Suprapubic skin (tissue), 4 donors: Measurements from ENCODE around the gene A1CF. TPM values are rescaled to one million over a fixed set of nuclear protein-coding genes. Genes with fewer than 3 reads are reported as not detected.

Experiments used
- DNase-seq, 2 donors: peaks; one replicate each; pipeline ENCODE4 v3.0.0-alpha.2; 2019; ENCODE audit warnings: low spot score in 2 of 2
- H3K27ac ChIP-seq: fragments of 200-600 bp; sonication (generic); one replicate; pipeline ENCODE4 v1.5.1; 2019
- H3K27me3 ChIP-seq: fragments of 200-600 bp; sonication (generic); one replicate; pipeline ENCODE4 v1.5.1; 2019
- H3K36me3 ChIP-seq: fragments of 200-600 bp; sonication (generic); one replicate; pipeline ENCODE4 v1.5.1; 2019
- H3K4me1 ChIP-seq: fragments of 200-600 bp; sonication (generic); one replicate; pipeline ENCODE4 v1.5.1; 2019
- H3K4me3 ChIP-seq: fragments of 200-600 bp; sonication (generic); one replicate; pipeline ENCODE4 v1.5.1; 2019; ENCODE audit warnings: mild to moderate bottlenecking
- H3K9me3 ChIP-seq: fragments of 200-600 bp; sonication (generic); one replicate; pipeline ENCODE4 v1.5.1; 2019
- EP300 ChIP-seq: sonication (generic); formaldehyde crosslinking; IDR thresholded peaks from one replicate; pipeline ENCODE4 v1.6.1; 2017; ENCODE audit warnings: antibody characterized with exemption
- POLR2A ChIP-seq, 2 donors: fragments of 450-650 bp; IDR thresholded peaks; one replicate each; pipeline ENCODE4 v1.6.1; 2017; ENCODE audit warnings: antibody characterized with exemption in 2 of 2, mild to moderate bottlenecking in 2 of 2, moderate library complexity in 2 of 2
- POLR2AphosphoS5 ChIP-seq, 3 donors: sonication (generic); formaldehyde crosslinking; IDR thresholded peaks; one replicate each; pipeline ENCODE4 v1.6.1; 2017; ENCODE audit warnings: antibody characterized with exemption in 3 of 3
- WGBS: methylation state at CpG from one replicate; pipeline ENCODE4 v1.1.5; 2018; 5-methylcytosine and 5-hydroxymethylcytosine counted together
- total RNA-seq, 4 donors: library from RNA; depleted of rRNA; stranded (reverse); fragments of >200 nt; gene quantifications; one replicate each; pipeline ENCODE4 v1.1.0, GENCODE V29; 2016
- TF ChIP-seq, protein P1 (sequence below), 2 donors: fragments of 200-600 bp in 1 of 2; fragments of 450-650 bp in 1 of 2; sonication (generic) in 1 of 2; IDR thresholded peaks; one replicate each; pipeline ENCODE4 v1.5.1; 2016 to 2019; ENCODE audit warnings: antibody characterized with exemption in 2 of 2, mild to moderate bottlenecking in 1 of 2, moderate library complexity in 1 of 2

A1CF gene
- total RNA-seq, 4 donors from 2014 or later = 0.32 TPM; not detected in 3

DNA sequence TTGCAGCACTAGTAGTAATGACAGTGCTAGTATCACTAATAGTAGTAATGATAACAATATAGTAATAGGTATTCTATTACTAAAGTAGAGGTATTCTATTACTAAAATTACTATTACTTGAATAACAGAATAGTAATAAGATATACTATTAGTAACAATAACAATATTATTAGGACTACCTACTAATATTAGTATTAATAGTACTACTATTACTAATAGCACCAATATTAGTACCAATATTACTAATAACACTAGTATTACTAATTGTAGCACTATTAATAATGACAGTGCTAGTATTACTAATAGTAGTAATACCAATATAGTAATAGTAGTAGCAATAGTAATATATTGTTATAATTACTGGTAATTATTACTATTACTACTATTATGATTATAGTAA, 24.1 kb downstream of the A1CF start:
- H3K36me3 ChIP-seq = no peaks in the 10 kb centered on the region
- DNase-seq = no peak
- no peaks in the 10 kb centered on the region for H3K9me3 ChIP-seq
- H3K4me1 ChIP-seq = no peaks in the 10 kb centered on the region
- H3K4me3 ChIP-seq = no peak overlapping the region
- peaks cover 3% of the 10 kb centered on the region for H3K27me3 ChIP-seq
- no peak for TF ChIP-seq EP300
- no peak for TF ChIP-seq POLR2A (IDR thresholded peaks at IDR 0.05)
- no peak for TF ChIP-seq POLR2AphosphoS5 (IDR thresholded peaks at IDR 0.05)
- TF ChIP-seq, protein P1, sequence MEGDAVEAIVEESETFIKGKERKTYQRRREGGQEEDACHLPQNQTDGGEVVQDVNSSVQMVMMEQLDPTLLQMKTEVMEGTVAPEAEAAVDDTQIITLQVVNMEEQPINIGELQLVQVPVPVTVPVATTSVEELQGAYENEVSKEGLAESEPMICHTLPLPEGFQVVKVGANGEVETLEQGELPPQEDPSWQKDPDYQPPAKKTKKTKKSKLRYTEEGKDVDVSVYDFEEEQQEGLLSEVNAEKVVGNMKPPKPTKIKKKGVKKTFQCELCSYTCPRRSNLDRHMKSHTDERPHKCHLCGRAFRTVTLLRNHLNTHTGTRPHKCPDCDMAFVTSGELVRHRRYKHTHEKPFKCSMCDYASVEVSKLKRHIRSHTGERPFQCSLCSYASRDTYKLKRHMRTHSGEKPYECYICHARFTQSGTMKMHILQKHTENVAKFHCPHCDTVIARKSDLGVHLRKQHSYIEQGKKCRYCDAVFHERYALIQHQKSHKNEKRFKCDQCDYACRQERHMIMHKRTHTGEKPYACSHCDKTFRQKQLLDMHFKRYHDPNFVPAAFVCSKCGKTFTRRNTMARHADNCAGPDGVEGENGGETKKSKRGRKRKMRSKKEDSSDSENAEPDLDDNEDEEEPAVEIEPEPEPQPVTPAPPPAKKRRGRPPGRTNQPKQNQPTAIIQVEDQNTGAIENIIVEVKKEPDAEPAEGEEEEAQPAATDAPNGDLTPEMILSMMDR (IDR thresholded peaks at IDR 0.05) = no peak
- no peak overlapping the region for H3K27ac ChIP-seq

DNA sequence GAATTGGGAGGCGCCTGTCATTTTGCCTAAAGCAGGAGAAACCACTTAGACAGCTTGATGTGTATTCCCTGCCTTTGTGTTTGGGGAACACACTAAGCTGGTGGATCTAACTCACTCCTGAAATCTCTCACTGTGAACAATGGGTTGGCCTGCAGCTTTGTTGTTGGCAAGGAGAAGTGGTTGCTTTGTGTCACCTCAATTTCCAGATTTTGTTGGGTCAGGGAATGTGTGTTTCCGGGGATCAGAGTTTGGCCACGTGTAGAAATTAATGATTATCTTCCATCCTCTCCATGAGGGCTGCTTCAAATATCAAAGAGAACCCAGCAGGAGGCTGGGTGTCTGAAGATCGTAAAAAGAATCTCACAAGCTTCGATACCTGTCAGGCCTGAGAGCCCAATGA, 27.8 kb downstream of the A1CF start:
- 48% methylated on average over 5 of the region's 5 CpGs for WGBS
- Histone ChIP-seq H3K27me3 (no peaks in the 10 kb centered on the region), H3K4me3 (no peak overlapping the region), H3K4me1 (no peaks in the 10 kb centered on the region), H3K9me3 (no peaks in the 10 kb centered on the region), H3K36me3 (no peaks in the 10 kb centered on the region), H3K27ac (no peak overlapping the region)
- no peak for TF ChIP-seq POLR2A (IDR thresholded peaks at IDR 0.05)
- TF ChIP-seq, protein P1 (IDR thresholded peaks at IDR 0.05) = no peak
- no peak for TF ChIP-seq POLR2AphosphoS5 (IDR thresholded peaks at IDR 0.05)
- TF ChIP-seq EP300 = no peak
- DNase-seq = no peak

DNA sequence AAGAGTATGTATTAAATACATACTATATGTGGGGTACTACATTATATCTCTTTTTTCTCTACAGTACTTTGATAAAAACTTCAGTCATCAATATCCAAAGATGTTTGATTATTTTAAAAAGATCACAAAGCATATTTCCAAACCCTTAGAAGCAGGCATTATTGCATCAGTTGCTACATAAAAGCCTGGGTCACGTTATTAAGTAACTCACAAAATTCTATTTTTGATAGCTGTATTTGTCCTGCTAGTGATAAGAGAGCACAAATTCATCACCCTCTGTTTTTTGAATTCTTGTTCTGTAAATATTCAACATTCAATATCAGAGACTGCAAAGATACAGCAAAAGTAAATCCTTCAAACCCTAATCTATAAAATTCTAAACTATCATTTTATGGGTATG, 30.0 kb downstream of the A1CF start:
- 76% methylated on average over 1 of the region's 1 CpG for WGBS
- H3K4me3 ChIP-seq = no peak overlapping the region
- DNase-seq = no peak
- H3K36me3 ChIP-seq = no peaks in the 10 kb centered on the region
- TF ChIP-seq EP300 = no peak
- TF ChIP-seq, protein P1 (IDR thresholded peaks at IDR 0.05) = no peak
- H3K27ac ChIP-seq = no peak overlapping the region
- no peaks in the 10 kb centered on the region for H3K9me3 ChIP-seq
- H3K4me1 ChIP-seq = no peaks in the 10 kb centered on the region
- no peaks in the 10 kb centered on the region for H3K27me3 ChIP-seq

DNA sequence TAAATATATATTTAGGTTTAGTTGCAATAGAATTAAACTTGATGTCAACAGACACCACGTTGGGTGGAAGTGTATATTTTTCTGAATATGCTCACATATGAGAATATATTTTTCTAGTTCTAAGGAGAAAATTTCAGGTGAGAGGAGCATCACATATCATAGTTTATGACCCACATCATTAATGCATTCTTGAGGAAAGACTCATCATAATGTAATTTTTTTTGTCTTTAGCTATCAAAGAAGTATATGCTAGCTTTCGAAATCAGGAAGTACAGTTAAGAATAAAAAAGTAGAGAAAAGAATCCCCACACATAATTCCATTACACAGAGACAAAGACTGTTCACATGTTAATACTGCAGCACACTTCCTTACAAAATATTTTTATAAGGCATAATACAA, 30.4 kb downstream of the A1CF start:
- 90% methylated on average over 2 of the region's 2 CpGs for WGBS
- TF ChIP-seq POLR2AphosphoS5 (IDR thresholded peaks at IDR 0.05) = no peak
- TF ChIP-seq, protein P1 (IDR thresholded peaks at IDR 0.05) = no peak
- H3K36me3 ChIP-seq = no peaks in the 10 kb centered on the region
- no peaks in the 10 kb centered on the region for H3K27me3 ChIP-seq
- H3K4me1 ChIP-seq = no peaks in the 10 kb centered on the region
- DNase-seq = no peak
- no peak overlapping the region for H3K27ac ChIP-seq
- H3K4me3 ChIP-seq = no peak overlapping the region
- H3K9me3 ChIP-seq = no peaks in the 10 kb centered on the region

DNA sequence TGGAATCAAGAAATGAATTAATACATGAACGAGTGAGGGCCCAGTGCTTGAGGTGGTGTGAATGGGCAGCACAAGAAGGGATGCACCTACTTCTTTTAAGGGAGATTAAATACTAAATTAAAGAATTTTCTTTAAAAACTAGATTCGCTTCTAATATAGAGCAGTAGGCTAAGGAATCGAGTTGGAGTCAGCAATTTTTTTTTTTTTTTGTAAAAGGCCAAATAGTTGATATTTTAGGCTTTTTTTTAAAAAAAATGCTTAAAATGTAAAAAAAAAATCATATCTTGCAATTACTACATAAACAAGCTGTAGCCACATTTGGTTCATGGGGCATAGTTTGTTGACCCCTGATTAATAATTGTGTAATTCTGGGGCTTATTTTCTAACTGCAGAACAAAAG, 31.9 kb downstream of the A1CF start:
- TF ChIP-seq, protein P1 (IDR thresholded peaks at IDR 0.05) = no peak
- TF ChIP-seq POLR2AphosphoS5 (IDR thresholded peaks at IDR 0.05) (no peak), POLR2A (IDR thresholded peaks at IDR 0.05) (no peak), EP300 (no peak)
- no peaks in the 10 kb centered on the region for H3K27me3 ChIP-seq
- DNase-seq = no peak
- no peaks in the 10 kb centered on the region for H3K9me3 ChIP-seq
- H3K27ac ChIP-seq = no peak overlapping the region
- 84% methylated on average over 3 of the region's 3 CpGs for WGBS
- no peak overlapping the region for H3K4me3 ChIP-seq
- no peaks in the 10 kb centered on the region for H3K4me1 ChIP-seq
- H3K36me3 ChIP-seq = no peaks in the 10 kb centered on the region
